Fibroblast of skin of right quadriceps (primary cell): ENCODE measurements around the gene ENPP1.
"Not testable (repeated sequence)": the region's sequence is repeated elsewhere in the genome, so short reads cannot be mapped to it uniquely, and the experiment has no call there.

Experiments
- DNase-seq: peaks from one replicate; pipeline ENCODE4 v3.0.0-alpha.2; 2013

The ENPP1 gene

DNA sequence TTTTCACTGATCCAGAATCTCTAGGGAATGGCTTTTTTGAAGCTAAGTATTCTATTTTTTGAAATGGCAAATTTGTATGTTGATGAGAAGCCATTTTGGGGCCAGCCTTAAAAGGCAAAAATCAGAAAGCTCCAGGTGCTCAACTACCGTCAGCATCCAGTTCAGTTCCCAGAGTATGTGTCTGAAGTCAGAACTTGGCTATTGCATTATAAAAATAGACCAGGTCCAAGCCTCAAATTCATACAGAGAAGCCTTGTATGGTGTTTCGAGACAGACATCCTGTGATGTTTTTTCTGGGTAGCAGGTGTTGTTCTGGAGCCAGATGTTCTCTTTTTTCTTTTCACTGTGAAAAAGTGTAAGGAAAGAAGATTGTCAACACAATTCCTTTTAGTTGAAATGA is 75.2 kb downstream of the ENPP1 start:
- no peak for DNase-seq

DNA sequence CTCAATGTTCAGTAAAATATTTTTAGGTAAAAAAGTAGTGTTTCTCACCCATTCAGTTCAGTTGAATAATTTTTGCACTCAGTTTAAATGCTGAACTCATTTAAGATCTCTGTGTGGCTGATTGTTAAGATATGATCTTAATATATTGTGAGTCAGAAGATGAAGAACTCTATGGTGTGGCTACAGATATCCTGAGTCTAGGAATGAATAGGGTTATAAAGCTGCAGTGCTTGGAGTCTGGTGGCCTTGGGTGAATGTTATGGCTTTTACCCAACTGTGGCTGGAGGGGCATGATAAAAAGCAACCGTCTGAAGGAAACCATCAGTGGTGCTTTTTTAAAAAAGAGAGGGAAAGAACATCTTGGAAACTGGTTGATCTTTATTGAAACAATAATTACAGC is 77.4 kb downstream of the ENPP1 start:
- DNase-seq, result no peak

DNA sequence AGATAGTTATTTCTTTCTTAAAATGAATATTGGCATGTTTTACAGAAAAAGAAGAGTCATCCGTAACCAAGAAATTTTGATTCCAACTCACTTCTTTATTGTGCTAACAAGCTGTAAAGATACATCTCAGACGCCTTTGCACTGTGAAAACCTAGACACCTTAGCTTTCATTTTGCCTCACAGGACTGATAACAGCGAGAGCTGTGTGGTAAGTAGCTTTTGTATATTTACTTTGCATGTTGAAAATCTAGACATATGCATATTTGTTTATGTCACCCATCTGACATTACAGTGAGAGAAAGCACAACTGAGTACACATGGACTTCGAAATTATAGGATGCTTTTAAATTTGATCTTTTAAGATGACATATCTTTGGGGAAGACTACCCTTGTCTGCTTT is 78.7 kb downstream of the ENPP1 start:
- DNase-seq, result no peak

DNA sequence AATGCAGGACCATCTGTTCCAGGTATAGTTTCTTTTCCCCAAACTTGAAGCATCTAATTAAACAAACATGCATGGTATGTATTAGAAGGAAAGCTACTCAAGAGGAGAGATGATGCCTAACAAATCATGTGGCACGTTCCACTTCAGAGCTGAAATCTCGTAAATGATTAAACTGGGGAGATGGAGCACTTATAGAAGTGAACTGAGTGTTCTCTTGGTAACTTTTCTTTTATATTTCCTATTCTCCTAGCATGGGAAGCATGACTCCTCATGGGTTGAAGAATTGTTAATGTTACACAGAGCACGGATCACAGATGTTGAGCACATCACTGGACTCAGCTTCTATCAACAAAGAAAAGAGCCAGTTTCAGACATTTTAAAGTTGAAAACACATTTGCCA is 82.3 kb downstream of the ENPP1 start:
- no peak for DNase-seq

DNA sequence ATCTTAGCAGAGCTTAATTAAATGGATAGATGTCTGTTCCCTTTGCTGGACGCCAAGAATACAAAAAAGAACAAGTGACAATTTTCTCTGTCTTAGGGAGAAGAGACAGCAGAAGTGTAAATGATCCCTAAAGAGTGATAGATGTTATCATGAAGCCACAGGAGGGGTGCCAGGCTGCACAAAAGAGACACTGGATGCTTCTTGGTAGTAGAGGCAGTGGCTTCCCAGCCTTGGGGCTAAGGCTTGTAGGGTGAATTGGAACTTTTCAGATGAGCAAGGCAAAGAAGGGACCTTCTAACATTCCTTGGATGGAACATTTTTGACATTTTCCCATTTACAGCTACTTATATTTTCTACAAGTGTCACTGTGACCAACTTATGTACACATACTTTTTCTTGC is 85.4 kb downstream of the ENPP1 start:
- DNase-seq, result no peak

DNA sequence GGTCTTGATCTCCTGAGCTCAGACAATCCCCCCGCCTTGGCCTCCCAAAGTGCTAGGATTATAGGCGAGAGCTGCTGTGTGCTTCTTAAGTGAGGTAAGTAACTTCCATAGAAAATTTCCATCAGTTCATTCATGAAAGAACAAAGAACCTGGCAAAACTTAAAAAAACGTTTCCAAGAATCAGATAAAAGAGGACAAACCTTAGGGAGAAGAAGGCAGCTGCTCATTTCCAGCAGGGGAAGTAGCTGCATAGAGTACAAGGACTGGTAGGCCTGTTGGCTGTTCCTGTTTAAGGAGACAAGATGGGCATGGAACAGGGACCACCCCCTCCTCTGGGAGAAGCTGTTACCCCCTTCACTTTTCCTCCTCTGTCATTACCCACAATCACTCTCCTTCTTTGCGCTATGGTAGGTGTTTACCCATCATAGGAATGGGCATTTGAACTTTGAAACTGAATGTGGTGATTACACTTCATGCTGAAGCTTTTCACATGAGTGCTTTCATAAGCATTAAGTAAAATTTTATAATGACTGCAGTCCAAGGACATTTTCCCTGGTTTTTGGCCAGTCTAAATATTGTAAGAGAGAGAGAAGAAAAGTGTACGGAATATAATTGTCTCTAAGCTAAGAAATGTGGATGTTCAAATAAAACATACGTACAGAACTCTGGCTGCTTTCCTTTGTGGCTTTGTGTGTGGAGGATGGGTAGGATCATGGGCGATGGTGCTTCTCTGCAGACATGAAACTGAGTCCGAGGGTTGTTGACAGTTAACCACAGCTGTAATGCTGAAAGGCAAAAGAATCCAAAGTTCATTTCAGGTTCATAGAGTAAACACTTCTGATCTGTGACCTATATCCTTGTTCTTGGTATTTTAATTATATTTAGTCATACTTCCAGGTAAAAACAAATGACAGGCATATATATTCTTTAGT is 86.9 kb downstream of the ENPP1 start:
- no peak for DNase-seq

DNA sequence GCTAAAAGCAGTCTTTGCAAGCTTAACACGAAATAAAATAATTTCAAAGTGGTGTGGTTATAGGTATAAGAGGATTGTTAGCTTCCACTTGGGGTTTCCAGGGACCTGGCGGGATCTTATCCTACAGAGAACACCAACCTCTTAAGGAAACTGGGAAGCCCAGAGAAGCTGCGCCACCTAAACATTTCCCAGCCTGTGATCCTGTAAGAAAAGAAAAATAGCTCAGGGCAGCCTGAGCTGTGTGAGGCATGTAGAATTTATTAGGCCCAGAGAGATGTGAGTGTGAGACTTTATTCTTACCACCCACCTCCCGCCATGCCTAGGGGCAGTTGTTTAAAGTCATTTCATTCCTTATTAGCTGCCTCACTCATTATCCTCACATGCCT is 89.2 kb downstream of the ENPP1 start:
- DNase-seq, result no peak

DNA sequence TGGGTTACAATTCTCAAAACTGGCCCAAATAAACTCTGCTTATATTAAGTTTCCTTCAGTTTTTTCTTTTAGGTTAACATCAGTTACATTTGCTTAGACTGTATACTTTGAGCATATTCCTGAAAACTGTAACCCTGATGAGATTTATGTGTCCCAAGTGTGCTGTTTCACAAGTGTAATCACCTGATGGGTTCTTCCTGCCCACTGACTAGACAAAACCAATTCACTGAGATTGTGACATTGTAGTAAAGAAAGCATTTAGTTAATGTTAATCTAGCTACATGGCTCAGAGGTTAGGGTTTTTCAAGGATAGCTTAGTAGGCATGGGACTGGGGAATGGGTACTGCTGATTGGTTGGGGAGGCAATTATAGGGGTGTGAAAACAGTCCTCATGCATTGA is 89.8 kb downstream of the ENPP1 start:
- DNase-seq, result no peak

DNA sequence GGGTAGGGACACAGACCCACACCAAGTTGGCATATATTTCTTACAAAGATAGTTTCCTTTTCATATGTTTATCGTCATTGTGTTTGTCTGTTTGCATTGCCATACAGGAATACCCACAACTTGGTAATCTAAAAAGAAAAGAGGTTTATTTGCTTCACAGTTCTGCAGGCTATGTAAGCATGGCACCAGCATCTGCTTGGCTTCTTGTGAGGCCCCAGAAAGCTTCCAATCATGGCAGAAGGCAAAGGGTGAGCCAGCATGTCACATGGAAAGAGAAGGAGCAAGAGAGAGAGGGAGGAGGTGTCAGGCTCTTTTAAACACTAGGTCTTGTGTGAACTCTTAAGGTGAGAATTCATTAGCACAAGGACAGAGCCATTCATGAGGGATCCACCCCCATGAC is 90.9 kb downstream of the ENPP1 start:
- no peak for DNase-seq

DNA sequence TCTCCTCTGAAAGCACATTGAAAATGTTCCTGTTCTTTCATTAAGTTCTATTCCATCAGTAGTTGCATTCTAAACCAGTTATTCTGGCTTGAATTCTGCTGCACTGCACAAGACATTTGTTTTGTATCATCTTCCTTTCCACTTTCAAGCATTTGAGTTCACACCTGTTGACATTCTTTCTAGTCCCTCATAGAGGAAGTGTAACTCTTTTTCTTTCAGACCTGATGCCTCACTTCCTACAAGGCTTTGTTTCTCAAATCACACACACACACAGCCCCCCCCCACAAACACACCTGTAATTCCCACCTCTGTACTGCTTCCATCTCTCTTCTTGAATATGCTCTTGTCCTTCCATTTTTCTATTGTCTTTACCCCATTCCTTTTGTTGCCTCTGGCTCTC is 92.4 kb downstream of the ENPP1 start:
- DNase-seq, result no peak

DNA sequence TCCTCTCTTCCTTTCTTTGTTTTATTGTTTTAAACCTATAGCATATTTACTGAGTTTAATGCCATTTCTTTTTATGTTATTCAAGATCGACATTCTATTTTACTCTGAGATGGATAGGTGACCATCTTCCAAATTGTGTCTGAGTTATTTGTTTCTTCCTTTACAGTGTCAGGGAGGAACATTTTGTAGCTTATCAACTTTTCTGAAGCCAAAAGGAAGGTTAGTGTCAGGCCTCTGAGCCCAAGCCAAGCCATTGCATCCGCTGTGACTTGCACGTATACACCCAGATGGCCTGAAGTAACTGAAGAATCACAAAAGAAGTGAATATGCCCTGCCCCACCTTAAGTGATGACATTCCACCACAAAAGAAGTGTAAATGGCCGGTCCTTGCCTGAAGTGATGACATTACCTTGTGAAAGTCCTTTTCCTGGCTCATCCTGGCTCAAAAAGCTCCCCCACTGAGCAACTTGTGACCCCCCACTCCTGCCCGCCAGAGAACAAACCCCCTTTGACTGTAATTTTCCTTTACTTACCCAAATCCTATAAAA is 93.6 kb downstream of the ENPP1 start:
- DNase-seq, result not testable (repeated sequence)

DNA sequence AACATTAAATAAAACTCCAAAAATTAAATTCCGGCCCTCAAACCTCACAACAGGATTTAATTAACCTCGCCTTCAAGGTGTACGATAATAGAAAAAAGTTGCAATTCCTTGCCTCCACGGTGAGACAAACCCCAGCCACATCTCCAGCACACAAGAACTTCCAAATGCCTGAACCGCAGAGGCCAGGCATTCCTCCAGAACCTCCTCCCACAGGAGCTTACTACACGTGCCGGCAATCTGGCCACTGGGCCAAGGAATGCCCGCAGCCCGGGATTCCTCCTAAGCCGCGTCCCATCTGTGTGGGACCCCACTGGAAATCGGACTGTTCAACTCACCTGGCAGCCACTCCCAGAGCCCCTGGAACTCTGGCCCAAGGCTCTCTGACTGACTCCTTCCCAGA is 95.9 kb downstream of the ENPP1 start:
- DNase-seq, result not testable (repeated sequence)

DNA sequence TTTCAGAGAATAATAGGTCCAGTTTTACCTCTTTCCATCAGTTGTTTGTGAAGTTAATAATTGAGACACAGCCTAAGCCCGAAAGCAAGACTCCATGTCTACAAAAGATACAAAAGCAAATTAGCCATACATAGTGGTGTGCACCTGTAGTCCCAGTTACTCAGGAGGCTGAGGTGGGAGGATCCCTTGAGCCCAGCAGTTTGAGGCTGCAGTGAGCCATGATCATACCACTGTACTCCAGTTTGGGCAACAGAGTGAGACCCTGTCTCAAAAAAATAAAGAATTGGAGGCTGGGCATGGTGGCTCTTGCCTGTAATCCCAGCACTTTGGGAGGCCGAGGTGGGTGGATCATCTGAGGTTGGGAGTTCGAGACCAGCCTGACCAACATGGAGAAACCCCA is 101.0 kb downstream of the ENPP1 start:
- DNase-seq, result not testable (repeated sequence)

DNA sequence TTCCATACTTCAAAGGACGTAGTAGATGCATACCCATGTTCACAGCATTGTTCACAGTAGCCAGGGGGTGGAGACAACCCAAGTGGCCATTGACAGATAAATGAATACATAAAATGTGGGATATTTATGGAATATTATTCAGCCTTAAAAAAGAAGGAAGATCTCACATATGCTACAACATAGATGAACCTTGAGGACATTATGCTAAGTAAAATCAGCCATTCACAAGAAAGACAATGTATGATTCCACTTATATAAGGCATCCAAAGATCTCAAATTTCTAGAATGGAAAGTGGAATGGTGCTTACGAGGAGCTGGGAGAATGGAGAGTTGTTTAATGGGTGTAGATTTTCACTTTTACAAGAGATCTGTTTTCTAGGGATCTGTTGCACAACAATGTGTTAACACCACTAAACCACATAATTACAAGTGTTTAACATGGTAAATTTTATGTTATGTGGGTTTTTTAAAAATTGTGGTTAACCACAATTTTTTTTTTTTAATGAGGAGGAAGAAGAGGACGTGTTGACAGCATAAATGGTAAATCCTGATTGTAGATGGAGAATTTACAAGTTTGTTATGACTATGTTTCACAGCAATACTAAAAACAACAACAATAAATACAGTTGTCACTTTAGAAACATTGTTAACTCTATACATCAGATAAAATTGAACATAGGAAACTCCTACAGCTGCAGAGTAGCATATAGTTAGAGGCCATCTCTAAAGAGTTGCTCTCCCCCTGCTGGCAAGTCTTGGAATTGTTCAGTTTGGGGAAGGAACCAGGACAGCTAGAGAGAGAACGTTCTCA is 101.8 kb downstream of the ENPP1 start:
- peak; percentile 77 for DNase-seq

DNA sequence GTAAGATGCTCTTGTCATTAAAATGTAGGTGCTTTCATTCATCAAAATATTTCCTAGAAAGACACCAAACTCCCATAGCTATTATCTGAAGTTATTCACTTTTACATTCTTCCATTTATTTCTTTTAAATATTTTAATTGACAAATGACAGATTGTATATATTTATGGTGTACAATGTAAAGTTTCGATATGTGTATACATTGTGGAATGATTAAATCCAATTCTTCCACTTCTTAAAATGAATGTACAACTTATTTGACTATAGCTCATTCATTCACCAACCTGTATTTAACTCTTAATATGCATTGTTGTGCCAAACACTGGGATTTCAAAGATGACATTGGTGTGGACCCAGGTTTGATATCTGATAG is 102.4 kb downstream of the ENPP1 start:
- DNase-seq, result no peak

DNA sequence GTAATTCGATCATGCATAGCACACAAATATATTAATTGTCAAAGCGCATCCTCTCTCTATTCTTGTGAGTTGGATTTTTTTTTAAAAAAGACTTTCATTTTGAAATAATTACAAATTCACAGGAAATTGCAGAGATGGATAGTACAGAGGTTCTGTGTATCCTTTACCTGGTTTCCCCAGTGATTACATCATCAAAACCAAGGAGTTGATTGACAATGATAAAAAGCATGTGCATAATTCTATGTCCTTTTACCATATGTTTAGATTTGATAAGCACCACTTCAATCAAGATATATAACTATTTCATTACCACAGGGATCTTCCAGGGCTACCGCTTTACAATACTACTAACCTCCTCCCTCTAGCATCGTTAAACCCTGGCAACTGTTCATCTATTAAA is 103.1 kb downstream of the ENPP1 start:
- DNase-seq, result no peak

DNA sequence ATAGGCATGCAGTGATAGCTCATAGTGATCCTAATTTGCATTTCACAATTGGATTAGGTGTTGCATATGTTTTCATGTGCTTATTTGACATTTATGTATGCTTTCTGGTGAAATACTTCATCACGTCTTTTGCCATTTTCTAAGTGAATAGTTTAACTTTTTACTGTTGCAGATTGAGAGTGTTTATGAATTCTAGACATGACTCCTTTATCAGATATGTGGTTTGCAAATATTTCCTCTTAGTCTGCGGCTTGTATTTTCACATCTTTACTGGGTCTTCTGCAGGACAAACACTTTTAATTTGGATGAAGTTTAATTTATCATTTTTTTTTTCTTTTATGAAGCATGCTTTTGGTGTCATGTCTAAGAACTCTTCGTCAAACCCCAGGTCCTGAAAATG is 104.1 kb downstream of the ENPP1 start:
- no peak for DNase-seq

DNA sequence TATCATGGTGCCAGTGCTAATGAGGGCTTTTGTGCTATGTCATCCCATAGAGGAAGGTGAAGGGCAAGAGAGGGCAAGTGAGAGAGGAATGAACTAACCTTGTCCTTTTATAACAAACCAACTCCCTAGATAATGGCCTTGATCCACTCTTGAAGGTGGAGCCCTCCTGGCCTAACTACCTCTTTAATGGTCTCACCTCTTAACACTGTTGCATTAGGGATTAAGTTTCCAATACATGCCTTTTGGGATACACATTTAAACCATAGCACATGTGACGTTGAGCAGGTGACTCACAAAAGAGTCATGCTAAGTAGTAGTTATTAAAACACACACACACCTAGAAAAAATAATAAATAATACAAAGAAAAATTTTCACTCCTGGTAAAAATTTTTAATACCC is 106.4 kb downstream of the ENPP1 start:
- peak; percentile 20 for DNase-seq

DNA sequence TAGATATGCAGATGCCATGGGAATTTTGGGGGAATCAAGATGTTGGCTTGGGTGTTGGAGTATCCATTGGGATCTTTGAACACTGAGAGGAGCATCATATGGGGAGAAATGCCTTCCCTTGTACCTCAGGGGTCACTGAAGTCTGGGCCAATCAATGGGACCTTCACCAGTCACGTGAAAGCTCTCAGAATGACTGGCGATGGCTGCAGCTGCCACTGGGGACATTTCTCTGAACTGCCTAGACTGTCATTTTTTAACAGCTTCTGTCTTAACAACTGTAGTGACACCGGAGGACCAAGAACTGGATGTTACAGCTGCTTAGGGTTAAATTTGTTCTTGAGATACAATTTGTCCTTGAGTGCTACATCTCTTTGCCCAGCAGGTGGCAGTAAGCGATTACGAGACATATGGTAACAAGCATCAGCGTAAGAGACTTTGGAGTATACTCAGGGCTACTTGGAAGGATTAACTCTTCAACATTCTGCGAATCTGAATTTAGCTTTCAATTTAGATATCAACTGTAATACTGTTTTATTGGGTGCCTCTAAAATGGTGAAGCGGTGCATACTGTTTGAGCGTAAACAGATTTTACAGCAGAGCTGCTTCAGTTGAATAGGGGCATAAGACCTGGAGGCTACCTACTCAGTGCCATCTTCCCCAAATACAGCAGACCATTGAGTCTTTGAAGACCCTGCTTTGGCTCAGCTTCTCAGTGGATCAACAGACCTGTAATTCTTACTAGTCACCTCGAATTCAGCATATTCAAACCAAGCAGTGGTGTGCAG is 107.3 kb downstream of the ENPP1 start:
- DNase-seq, result peak; percentile 74

DNA sequence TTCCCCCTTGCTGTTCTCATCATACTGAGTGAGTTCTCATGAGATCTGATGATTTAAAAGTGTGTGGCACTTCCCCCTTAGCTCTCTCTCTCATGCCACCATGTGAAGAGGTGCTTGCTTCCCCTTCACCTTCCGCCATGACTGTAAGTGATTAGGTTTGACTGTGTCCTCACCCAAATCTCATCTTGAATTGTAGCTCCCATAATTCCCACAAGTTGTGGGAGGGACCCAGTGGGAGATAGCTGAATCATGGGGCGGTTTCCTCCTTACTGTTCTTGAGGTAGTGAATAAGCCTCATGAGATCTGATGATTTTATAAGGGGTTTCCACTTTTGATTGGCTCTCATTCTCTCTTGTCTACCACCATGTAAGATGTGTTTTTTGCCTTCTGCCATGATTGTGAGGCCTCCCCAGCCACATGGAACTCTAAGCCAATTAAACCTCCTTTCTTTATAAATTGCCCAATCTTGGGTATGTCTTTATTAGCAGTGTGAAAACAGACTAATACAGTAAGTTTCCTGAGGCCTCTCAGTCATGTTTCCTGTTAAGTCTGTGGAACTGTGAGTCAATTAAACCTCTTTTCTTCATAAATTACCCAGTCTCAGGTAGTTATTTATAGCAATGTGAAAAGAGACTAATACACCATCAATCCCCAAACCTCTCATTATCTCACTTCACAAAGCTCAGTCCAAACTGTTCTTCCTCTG is 108.4 kb downstream of the ENPP1 start:
- not testable (repeated sequence) for DNase-seq

DNA sequence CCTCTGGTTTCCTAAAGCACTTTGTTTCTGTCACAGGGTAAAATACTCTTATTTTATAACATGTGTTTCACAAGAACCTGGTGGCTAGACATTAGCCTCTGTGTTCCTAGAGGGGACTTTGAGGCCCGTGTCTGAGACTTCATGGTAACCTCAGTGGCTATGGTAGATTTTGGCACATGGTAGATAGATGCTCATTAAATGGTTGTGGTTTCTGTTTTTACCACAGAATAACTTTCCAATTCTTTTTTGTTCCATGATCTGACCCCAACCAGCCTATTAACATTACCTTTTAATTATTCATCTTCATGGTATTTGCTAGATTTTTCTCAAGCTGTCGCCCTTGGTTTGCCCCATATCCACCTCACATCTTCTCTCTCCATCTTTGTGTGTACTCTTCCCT is 109.0 kb downstream of the ENPP1 start:
- DNase-seq, result peak; percentile 17

DNA sequence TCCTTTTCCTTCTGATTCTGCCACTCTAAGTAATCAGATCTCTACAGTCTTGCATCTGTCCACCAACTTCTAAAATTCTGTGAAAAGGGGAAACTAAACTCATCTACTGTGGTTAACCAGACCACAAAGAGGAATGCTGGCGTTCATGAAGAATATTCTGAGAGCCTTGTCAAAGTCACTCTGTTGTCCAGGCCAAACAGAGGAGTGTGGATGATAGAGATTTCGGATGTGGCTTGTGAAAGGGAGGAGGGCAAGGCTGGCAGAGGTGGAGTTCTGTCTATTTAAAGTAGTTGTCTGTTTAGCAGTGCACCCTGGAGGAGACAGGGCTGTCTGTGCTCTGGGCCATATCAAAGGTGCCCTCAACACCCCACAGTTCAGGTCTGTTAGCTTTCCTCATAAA is 109.5 kb downstream of the ENPP1 start:
- DNase-seq, result peak; percentile 37
